A549 treated with CpdA at 1 μM for 4 hours (cell line): ENCODE data around the gene FRMD5. TPM values are rescaled to one million over a fixed set of nuclear protein-coding genes. Genes with fewer than 3 reads are reported as not detected.

Experiments used
- total RNA-seq: library from RNA; stranded (reverse); fragments of 200-300 nt; extraction: Qiagen RNA extraction; gene quantifications from 5 replicates; pipeline ENCODE4 v1.2.3, GENCODE V29; 2022; ENCODE audit warnings: low read depth

FRMD5 gene
- 3.4 to 4.8 TPM (median 3.7 TPM) in 5 replicates for total RNA-seq

GRCh38 chr15:44195151-44195740, at the start of gene FRMD5:
TSS of gene FRMD5 (minus strand) at chr15:44195271.

GRCh38 chr15:43826508-43827341, 368.3 kb downstream of the FRMD5 start, which contains the start of gene WDR76:
TSS of gene WDR76 (plus strand) at chr15:43827002. CDS start at chr15:43827033, 31 bp downstream.

GRCh38 chr15:43824302-43825246, 370.5 kb downstream of the FRMD5 start, which contains the start of gene MFAP1:
TSS of gene MFAP1 (minus strand) at chr15:43824690. CDS start at chr15:43824569, 121 bp downstream.

Other genes starting within 250 kb of the FRMD5 start
- gene GOLM2, start 93.4 kb upstream of the FRMD5 start, total RNA-seq = 25.0 to 36.9 TPM (median 26.1 TPM) in 5 replicates
- 10.5 to 33.0 TPM (median 14.9 TPM) in 5 replicates for gene CTDSPL2, start 232.4 kb upstream of the FRMD5 start, total RNA-seq